Measurements from ENCODE around the gene HK1.

HK1 gene

GRCh38 chr10:69415049-69415448 lies 136.8 kb downstream of the HK1 start:
- Histone ChIP-seq H3K27ac (no peak overlapping the region), H3K9me3 (ENCODE audit: severe bottlenecking) (no peaks in the 10 kb centered on the region), H3K4me3 (ENCODE audit: low read depth, low read length) (no peak overlapping the region), H3K36me3 (no peaks in the 10 kb centered on the region), H3K27me3 (ENCODE audit: insufficient read depth, low read depth, severe bottlenecking) (no peaks in the 10 kb centered on the region)
- no peak for TF ChIP-seq CTCF (IDR thresholded peaks at IDR 0.05; ENCODE audit: low read depth, low read length)
- no peak for DNase-seq

- Histone ChIP-seq H3K36me3 (no peaks in the 10 kb centered on the region), H3K4me3 (ENCODE audit: low read depth, low read length) (no peak overlapping the region), H3K27ac (no peak overlapping the region), H3K27me3 (ENCODE audit: insufficient read depth, low read depth, severe bottlenecking) (no peaks in the 10 kb centered on the region), H3K9me3 (ENCODE audit: severe bottlenecking) (no peaks in the 10 kb centered on the region)
- DNase-seq: no peak
- no peak for TF ChIP-seq CTCF (IDR thresholded peaks at IDR 0.05; ENCODE audit: low read depth, low read length)
Measured at GRCh38 chr10:69415951-69416350, 137.7 kb downstream of the HK1 start.

GRCh38 chr10:69416695-69417094 lies 138.4 kb downstream of the HK1 start, which contains the start of gene TACR2:
TACR2 (minus strand) TSS chr10:69416918; CDS start chr10:69416323, 595 bp downstream.
- no peak for TF ChIP-seq CTCF (IDR thresholded peaks at IDR 0.05; ENCODE audit: low read depth, low read length)
- Histone ChIP-seq H3K9me3 (ENCODE audit: severe bottlenecking) (no peaks in the 10 kb centered on the region), H3K27ac (no peak within 1 kb of the TSS), H3K27me3 (ENCODE audit: insufficient read depth, low read depth, severe bottlenecking) (no peaks in the 10 kb centered on the region), H3K4me3 (ENCODE audit: low read depth, low read length) (no peak within 1 kb of the TSS), H3K36me3 (no peaks in the 10 kb centered on the region)
- DNase-seq: no peak

- H3K27ac ChIP-seq: no peak overlapping the region
- no peak overlapping the region for H3K4me3 ChIP-seq (ENCODE audit: low read depth, low read length)
- TF ChIP-seq CTCF (IDR thresholded peaks at IDR 0.05; ENCODE audit: low read depth, low read length): no peak
- no peaks in the 10 kb centered on the region for H3K9me3 ChIP-seq (ENCODE audit: severe bottlenecking)
- DNase-seq: no peak
- no peaks in the 10 kb centered on the region for H3K27me3 ChIP-seq (ENCODE audit: insufficient read depth, low read depth, severe bottlenecking)
- H3K36me3 ChIP-seq: no peaks in the 10 kb centered on the region
Measured at GRCh38 chr10:69417542-69417941, 139.2 kb downstream of the HK1 start.

GRCh38 chr10:69418052-69418752 lies 139.9 kb downstream of the HK1 start:
- no peak for DNase-seq
- no peak for TF ChIP-seq CTCF (IDR thresholded peaks at IDR 0.05; ENCODE audit: low read depth, low read length)
- Histone ChIP-seq H3K36me3 (no peaks in the 10 kb centered on the region), H3K9me3 (ENCODE audit: severe bottlenecking) (no peaks in the 10 kb centered on the region), H3K27ac (no peak overlapping the region), H3K4me3 (ENCODE audit: low read depth, low read length) (no peak overlapping the region), H3K27me3 (ENCODE audit: insufficient read depth, low read depth, severe bottlenecking) (no peaks in the 10 kb centered on the region)
